Brain microvascular endothelial cell (primary cell): Measurements from ENCODE around the gene SF3B3.

Source experiments
- DNase-seq: peaks from one replicate; pipeline ENCODE4 v3.0.0-alpha.2; 2020
- H3K27ac ChIP-seq: fragments of 250-450 bp; sonication (Bioruptor Pico); 2 replicates; pipeline ENCODE4 v1.5.1; 2020; ENCODE audit warnings: mild to moderate bottlenecking, moderate library complexity
- H3K27me3 ChIP-seq: fragments of 250-450 bp; sonication (Bioruptor Pico); replicated peaks from 2 replicates; pipeline ENCODE4 v1.5.1; 2020; ENCODE audit warnings: mild to moderate bottlenecking
- H3K36me3 ChIP-seq: fragments of 250-450 bp; sonication (Bioruptor Pico); replicated peaks from 2 replicates; pipeline ENCODE4 v1.5.1; 2020; ENCODE audit warnings: mild to moderate bottlenecking
- H3K4me3 ChIP-seq: 2 replicates; pipeline ENCODE4 v1.5.1; 2011; ENCODE audit warnings: low read depth, mild to moderate bottlenecking, control low read depth, low read length, moderate library complexity
- in situ Hi-C: cut with HindIII; loops from 2 replicates; pipeline ENCODE4 v1.10.0; 2017; ENCODE audit warnings: low sequenced_read_pairs, low pct_ligation_motif_present
- TF ChIP-seq, protein P1 (sequence below): IDR thresholded peaks from 2 replicates; pipeline ENCODE4 v1.5.1; 2011; ENCODE audit warnings: low read depth, mild to moderate bottlenecking, moderate library complexity, low read length, control low read depth, inconsistent platforms; ENCODE audit errors: missing control alignments

The SF3B3 gene

DNA sequence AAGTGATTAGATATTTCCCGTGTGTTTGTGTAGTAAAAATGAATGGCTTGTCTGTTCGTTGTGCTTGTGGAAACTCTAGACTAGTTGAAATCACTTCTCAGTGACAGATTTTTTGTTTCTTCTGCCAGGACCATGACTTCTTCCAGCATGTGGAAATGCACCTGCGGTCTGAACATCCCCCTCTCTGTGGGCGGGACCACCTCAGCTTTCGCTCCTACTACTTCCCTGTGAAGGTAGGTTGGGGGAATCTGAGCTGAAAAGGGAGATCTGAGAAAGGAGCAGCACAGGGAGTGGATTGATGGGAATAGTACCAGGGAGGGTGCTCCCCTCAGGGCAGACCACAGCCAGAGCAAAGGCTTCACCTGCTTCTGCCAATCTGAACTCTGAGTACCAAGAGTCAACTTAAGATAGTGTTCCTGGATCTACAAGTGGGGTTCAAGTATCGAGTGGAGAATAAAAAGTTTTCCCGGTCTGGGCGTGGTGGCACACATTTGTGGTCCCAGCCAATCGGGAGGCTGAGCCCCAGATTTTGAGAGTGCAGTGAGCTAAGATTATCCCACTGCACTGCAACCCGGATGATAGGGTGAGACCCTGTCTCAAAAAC, 47.5 kb downstream of the SF3B3 start:
- Histone ChIP-seq H3K36me3 (peaks cover 69% of the 10 kb centered on the region), H3K27ac (no peak overlapping the region), H3K4me3 (no peak overlapping the region), H3K27me3 (no peaks in the 10 kb centered on the region)
- in situ Hi-C loops = no loop called here
- DNase-seq = no peak
- TF ChIP-seq, protein P1, sequence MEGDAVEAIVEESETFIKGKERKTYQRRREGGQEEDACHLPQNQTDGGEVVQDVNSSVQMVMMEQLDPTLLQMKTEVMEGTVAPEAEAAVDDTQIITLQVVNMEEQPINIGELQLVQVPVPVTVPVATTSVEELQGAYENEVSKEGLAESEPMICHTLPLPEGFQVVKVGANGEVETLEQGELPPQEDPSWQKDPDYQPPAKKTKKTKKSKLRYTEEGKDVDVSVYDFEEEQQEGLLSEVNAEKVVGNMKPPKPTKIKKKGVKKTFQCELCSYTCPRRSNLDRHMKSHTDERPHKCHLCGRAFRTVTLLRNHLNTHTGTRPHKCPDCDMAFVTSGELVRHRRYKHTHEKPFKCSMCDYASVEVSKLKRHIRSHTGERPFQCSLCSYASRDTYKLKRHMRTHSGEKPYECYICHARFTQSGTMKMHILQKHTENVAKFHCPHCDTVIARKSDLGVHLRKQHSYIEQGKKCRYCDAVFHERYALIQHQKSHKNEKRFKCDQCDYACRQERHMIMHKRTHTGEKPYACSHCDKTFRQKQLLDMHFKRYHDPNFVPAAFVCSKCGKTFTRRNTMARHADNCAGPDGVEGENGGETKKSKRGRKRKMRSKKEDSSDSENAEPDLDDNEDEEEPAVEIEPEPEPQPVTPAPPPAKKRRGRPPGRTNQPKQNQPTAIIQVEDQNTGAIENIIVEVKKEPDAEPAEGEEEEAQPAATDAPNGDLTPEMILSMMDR = no peak

DNA sequence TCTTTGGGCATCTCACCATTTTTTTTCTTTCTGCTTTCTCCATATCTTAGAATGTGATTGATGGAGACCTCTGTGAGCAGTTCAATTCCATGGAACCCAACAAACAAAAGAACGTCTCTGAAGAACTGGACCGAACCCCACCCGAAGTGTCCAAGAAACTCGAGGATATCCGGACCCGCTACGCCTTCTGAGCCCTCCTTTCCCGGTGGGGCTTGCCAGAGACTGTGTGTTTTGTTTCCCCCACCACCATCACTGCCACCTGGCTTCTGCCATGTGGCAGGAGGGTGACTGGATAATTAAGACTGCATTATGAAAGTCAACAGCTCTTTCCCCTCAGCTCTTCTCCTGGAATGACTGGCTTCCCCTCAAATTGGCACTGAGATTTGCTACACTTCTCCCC, 48.0 kb downstream of the SF3B3 start:
- peaks cover 64% of the 10 kb centered on the region for H3K36me3 ChIP-seq
- no peak for DNase-seq
- H3K4me3 ChIP-seq = no peak overlapping the region
- no peak overlapping the region for H3K27ac ChIP-seq
- in situ Hi-C loops = no loop called here
- H3K27me3 ChIP-seq = no peaks in the 10 kb centered on the region
- TF ChIP-seq, protein P1 = no peak

DNA sequence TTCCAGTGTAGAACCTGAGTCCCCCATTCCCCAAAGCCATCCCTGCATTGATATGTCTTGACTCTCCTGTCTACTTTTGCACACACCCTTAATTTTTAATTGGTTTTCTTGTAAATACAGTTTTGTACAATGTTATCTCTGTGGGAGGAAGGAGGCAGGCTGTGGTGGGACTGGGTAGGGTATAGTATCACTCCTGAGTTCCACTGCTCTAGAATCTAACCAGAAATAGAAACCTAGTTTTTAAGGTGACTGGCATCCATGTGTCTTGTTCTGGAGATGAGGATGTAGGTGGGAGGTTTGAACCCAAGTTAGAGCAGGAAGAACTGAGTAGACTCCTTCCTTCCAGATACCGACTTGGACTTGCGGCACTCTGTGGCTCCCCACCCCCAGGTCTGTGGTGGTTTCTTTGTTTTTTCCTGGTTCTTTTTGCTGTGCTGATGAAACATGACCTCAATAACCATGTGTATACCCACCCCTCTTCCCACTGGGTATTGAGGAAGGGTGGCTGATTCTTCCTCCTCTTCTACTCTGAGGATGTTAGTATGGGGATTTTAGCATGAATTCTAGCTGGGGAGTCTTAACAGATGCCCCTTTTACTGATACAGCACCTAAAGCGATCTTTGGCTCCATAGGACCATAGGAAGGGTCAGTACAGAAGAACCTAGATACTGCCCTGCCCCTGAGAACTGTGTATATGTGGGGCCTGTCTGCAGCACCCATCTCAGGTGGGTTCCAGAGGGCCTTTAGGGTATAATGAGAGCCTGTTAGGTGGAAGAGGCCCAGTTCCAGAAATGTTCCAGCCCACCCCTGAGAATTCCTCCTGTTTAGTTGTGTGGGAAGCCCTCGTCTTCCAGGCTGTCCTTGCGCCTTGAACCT, 48.7 kb downstream of the SF3B3 start:
- in situ Hi-C loops = no loop called here
- Histone ChIP-seq H3K4me3 (no peak overlapping the region), H3K27ac (peak overlapping the region; percentile 74), H3K36me3 (peaks cover 58% of the 10 kb centered on the region), H3K27me3 (no peaks in the 10 kb centered on the region)
- TF ChIP-seq, protein P1 = no peak
- DNase-seq = no peak

DNA sequence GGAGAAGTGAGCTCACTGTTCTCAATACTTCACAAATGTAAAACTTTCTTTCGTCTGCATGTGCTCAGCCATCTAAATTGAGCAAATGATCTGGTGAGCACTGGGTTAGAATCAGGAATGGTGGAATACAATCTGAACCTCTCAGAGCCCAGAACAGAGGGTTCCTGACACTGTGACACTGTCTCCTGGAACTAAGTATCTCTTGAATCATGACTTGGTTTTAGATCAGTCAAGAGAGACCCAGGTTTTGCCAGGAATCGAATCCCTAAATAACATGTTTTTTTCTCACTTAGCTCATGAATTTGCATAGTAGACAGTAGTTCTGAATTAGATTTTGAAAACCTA, 49.3 kb downstream of the SF3B3 start:
- peaks cover 52% of the 10 kb centered on the region for H3K36me3 ChIP-seq

DNA sequence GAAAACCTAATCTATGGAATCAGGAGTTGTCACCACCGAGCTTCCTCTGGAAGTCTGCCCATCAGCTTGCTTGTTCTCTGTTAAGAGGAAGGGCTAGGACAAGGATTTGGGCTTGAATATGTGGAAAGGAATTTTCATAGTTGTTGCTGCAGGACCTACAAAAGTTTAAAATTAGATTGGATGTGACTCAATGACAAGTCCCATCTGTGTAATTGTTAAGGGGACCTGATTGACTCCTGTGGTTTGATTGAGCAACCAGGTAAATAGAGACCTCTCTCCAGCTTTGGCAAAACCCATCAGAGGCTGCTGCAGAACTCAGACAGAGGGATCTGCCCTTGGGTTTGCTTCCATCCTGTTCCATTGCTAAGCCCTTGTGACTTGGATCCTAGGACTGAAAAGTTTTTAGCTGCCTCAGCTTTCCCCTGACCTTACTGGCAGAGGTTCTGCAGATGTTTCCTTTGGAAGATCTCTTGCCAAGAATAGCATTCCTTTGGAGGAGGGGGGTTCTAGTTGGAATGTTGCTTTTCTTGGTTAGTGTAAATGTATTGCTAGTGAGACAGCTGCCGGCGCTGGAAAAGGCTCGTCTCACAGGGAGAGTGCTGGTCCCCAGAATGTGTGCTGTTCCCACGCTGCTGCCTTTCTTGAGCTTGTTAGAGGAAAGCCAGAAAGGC, 50.0 kb downstream of the SF3B3 start:
- in situ Hi-C loops = no loop called here
- TF ChIP-seq, protein P1 = no peak
- no peaks in the 10 kb centered on the region for H3K27me3 ChIP-seq
- no peak overlapping the region for H3K4me3 ChIP-seq
- H3K36me3 ChIP-seq = peaks cover 47% of the 10 kb centered on the region
- H3K27ac ChIP-seq = peak overlapping the region; percentile 74
- DNase-seq = peak; percentile 93

More for the DNA sequence above, 49.3 kb downstream of the SF3B3 start:
- no peak for DNase-seq
- Histone ChIP-seq H3K27ac (peak overlapping the region; percentile 74), H3K4me3 (no peak overlapping the region), H3K27me3 (no peaks in the 10 kb centered on the region)
- in situ Hi-C loops = no loop called here
- TF ChIP-seq, protein P1 = no peak
